NK-92 (cell line): ENCODE measurements around the gene ELFN1.
"Not testable (repeated sequence)": the region's sequence is repeated elsewhere in the genome, so short reads cannot be mapped to it uniquely, and the experiment has no call there.

Source experiments
- DNase-seq: peaks from one replicate; lab custom pipeline; 2025; ENCODE audit not compliant: unreplicated experiment; lab: John Stamatoyannopoulos, UW

ELFN1 gene

DNA sequence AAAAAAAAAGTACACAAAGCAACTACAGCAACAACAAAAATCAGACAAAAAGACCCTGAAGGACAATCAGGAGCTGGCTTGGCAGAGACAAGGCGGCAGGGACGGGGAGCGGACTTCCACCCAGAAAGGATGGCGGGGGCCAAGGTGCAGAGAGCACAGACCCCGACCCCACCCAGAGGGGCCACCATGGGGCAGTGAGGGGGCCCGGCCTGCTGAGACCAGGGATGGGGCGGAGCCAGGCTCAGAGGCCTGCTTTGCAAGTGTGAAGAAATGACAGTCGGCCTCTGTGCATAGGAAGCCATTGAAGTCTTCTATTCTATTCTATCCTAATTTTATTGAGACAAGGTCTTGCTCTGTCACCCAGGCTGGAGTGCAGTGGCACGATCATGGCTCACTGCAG lies 82.0 kb downstream of the ELFN1 start:
- DNase-seq = no peak

DNA sequence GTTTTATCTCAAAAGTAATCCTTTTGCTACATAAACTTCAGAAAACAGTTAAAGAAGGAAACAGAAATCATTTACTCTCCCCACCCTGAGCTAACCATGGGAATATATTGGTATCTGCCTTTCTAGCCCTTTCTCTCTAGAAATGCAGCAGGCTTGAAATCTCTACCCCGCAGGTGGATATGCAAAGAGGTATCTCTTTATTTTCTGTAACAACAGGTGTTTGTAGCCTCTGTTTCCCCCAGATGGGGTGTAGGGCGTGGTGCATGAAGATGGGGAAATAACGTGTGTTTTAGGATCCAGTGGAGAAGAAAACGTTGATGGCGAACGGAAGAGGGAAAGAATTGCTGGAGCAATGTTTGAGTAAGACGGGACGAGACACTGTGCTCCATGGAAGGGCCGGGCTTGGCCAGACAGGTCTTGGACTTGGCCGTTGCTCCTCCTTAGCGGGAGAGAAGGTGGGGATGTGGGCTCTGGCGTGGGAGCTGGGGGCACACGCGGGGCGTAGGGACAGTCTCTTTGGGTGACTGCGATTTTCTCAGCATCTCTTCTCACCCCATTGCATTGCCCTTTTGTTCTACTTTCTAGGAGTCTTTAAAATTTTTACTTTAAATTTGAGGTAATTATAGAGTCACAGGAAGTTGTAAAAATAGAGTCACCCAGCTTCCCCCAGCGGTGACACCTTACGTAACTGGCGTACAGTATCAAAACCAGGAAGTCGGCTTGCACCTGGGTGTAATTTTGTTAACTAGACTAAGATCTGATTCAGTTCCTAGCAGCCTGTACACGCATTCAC lies 82.9 kb downstream of the ELFN1 start:
- DNase-seq = no peak

- DNase-seq = no peak
Measured at GRCh38 chr7:1753564-1753867, 83.4 kb downstream of the ELFN1 start.

DNA sequence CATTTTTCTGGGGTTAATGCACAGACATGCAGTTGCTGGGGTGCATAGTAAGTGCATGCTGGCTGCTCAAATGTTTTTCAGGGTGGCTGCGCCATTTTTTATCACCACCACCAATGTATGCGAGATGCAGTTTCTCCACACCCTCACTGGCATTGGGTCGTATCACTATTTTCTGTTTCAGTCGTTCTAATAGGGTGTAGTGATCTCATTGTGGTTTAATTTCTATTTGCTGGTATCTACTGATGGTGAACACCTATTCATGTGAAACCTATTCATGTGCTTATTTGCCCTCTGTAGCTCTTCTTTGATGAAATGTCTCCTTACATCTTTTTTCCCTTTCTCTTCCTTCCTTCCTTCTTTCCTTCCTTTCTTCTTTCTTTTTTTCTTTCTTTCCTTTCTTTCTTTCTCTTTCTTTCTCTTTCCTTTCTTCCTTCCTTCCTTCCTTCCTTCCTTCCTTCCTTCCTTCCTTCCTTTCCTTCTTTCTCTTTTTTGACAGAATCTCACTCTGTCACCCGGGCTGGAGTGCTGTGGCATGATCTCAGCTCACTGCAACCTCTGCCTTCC lies 84.3 kb downstream of the ELFN1 start:
- no peak for DNase-seq

GRCh38 chr7:1755783-1756625 lies 85.9 kb downstream of the ELFN1 start:
- DNase-seq = no peak

DNA sequence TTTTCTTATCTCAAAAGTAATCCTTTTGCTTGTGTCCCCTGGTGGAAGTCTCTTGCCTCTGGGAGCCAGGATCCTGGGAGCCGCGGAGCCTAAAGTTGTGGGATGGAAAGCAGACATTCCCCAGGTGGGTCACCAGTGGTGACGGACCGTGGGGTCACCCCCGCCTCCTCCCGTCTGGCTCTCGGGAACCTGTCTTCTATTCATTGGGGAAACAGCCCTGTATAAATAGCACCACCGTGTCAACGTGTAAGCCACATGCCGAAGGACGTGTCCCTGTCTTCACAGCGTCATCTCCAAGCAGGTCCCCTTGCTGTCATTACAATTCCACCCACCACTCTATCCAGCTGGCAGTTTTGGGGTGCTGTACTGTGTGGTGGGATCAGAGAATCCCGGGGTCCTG lies 87.5 kb downstream of the ELFN1 start:
- no peak for DNase-seq

DNA sequence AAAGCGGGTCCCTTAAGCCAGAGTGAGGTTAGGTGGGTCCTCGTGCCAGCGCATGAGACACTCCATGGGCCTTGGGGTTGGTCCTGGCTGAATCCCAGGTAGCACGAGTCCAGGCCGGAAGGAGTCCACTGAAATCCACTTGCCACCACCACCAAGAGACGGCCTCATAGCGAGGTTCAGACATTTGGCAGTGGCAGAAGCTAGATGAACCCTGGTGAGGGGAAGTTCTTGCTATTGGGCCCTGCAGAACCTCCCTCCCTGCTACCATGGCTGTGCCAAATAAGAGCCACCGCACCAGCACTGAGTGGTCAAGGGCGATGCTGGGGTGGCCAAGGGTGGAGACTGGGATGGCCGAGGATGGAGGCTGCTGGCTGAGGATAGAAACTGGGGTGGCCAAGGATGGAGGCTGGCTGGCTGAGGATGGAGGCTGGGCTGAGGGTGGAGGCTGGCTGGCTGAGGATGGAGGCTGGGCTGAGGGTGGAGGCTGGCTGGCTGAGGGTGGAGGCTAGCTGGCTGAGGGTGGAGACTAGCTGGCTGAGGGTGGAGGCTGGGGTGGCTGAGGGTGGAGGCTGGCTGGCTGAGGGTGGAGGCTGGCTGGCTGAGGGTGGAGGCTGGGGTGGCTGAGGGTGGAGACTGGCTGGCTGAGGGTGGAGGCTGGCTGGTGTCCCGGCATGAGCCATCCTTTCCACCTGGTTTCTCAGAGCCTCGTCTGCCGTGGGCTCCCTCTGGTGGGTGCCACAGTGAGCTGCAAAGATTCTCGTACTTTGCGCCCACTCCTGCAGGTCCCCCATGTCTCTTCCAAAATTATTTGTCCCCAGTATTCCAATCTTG lies 88.2 kb downstream of the ELFN1 start:
- no peak for DNase-seq

GRCh38 chr7:1758859-1759521 lies 88.9 kb downstream of the ELFN1 start:
- no peak for DNase-seq

DNA sequence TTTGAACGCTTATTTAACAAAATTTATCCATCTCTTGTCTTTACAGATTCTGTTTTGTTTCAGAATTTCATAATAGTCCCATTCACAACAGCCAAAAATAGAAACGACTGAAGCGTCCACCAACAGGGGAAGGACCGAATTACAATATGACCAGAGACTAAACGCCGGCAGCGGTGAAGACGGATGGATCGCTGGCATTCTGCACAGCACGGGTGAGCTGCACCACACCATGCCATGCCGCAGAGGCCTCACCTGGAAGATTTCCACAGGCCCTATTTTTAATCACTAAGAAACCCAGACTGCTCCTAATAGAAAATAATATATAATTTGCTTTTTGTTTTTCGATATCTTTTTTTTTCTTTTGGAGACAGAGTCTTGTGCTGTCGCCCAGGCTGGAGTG lies 91.0 kb downstream of the ELFN1 start:
- no peak for DNase-seq

DNA sequence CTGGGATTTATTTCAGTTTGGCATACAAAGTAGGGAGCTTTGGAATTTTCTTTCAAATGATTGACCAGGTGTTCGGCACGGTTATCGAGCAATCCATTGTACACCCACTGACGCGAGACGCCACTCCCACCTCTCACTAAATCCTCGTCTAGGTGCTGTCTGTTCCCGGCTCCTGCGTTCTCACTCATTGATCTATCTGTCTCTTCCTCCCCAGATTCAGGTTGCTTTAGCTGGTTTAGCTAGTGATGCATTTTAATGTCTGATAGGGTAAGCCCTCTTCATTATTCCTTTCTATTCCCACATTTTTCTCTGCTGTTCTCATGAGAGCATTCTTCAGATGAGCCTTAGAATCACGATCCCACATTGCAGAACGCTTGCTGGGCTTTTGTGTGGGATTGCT lies 91.7 kb downstream of the ELFN1 start:
- no peak for DNase-seq

GRCh38 chr7:1762238-1762945 lies 92.3 kb downstream of the ELFN1 start:
- no peak for DNase-seq

- no peak for DNase-seq
Measured at GRCh38 chr7:1763033-1763432, 93.0 kb downstream of the ELFN1 start.

GRCh38 chr7:1763911-1764310 lies 93.8 kb downstream of the ELFN1 start:
- DNase-seq = not testable (repeated sequence)

- no peak for DNase-seq
Measured at GRCh38 chr7:1765336-1765735, 95.3 kb downstream of the ELFN1 start.

DNA sequence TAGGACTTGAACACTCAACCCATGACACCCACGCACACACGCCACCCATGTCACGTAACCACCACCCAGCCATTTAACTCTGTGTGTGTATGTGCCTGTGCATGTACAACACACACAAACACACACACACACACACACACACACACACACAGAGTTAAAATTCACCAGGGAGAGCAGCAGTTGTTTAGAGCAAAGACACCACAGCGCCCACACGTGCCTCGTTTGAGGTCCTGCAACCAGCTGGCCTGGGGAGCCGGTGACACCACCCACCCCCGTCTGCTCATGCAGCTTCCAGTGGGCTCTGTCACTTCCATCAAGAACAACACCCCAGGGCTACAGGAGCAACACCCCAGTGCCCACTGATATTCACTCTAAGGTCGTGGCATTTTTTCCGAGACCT lies 97.4 kb downstream of the ELFN1 start:
- no peak for DNase-seq

DNA sequence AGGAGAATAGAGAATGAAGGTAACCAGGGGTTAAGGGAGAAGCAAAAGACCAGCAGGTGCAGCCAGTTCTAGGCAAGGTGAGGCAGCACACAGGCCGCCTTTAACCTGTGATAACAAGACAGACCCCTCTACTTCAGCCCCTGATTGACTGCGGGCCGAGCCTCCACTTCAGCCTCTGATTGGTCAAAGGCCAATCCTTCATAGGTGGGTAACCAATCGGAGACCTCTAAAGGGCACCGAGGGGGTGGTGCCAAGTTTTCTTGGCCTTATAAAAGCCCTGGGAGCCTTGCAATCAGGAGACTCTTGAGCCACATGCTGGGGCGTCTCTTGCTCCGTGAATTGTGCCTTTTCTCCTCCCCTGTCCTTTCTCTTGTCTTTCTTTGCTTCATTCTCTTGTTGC lies 98.8 kb downstream of the ELFN1 start:
- DNase-seq = no peak

GRCh38 chr7:1769286-1770200 lies 99.5 kb downstream of the ELFN1 start:
- DNase-seq = no peak

DNA sequence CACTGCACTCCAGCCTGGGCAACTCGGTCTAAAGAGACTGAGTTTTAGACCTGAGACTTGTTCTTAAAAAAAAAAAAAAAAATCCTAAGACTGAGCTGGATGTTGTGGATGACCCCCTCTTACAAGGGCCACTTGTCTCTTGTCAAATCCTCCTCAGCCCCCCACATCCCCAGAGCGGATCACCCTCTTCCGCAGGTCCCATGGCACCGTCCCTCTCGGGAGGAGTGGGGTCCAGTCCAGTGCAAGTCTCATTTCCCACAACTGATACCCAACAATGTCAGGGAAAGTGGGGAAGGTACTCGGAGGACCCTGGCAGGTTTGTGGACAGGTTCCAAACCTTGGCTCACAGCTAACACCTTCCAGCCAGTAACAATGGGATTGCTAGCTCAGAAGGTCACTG lies 100.3 kb downstream of the ELFN1 start:
- no peak for DNase-seq

- no peak for DNase-seq
Measured at GRCh38 chr7:1775389-1775788, 105.3 kb downstream of the ELFN1 start.
